Stimulated activated CD4-positive, alpha-beta T cell treated with anti-CD3 and anti-CD28 coated beads, TNF-alpha, amount 100 ng/mL, for 24 hours (primary cell): ENCODE results near the gene PTPRT.

ENCODE experiments used
- DNase-seq, 3 experiments: peaks; one replicate each; pipeline ENCODE4 v3.0.0-alpha.2; 2020; ENCODE audit warnings: low read depth in 3 of 3

PTPRT gene

GRCh38 chr20:42837456-42837855 is 352.2 kb downstream of the PTPRT start:
- no peak for DNase-seq

GRCh38 chr20:42836339-42836738 is 353.4 kb downstream of the PTPRT start:
- no peak for DNase-seq

DNA sequence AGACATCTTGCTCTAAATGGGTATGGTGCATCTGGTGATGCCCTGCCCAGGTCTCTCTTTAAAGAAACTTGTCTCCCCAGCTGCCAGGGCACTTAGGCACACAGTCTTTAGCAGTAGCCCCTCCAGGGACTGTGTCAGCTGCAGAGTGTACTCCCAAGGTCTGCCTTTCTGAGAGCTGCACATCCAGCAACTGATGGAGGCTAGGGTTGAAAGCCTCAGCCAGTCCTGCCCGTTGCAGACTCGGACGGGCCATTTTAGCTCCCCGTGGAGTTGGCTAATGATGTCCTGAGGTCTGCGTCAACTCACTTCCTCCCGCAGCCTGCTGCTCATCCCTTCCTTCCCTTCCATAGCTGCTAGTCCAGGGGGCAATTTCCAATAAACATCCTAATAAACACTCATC is 381.8 kb downstream of the PTPRT start:
- no peak for DNase-seq

- no peak for DNase-seq
These were observed 394.5 kb downstream of the PTPRT start for GRCh38 chr20:42795111-42795695.

DNA sequence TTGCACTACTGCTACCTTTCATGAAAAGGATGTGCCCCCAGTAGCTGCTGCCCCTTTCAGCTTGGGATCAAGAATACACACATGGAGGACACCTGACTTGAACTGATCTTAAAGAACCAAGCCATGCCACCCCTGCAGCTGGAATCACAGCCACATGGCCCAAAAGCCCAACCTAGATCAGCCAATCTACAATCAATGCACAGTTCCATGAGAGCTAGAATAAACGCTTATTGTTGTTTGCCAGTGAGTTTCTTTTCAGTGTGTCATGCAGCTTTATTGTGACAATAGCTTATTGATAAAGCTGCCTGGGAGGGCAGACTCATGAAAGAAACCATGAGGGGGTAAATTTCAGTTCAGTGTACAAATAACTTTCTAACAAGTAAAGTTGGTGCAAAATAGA is 397.7 kb downstream of the PTPRT start:
- no peak for DNase-seq

GRCh38 chr20:42790111-42790510 is 399.6 kb downstream of the PTPRT start:
- no peak for DNase-seq

- DNase-seq = no peak
These were observed 401.0 kb downstream of the PTPRT start for GRCh38 chr20:42788707-42789106.

GRCh38 chr20:42785041-42785440 is 404.7 kb downstream of the PTPRT start:
- DNase-seq = no peak

GRCh38 chr20:42779216-42779615 is 410.5 kb downstream of the PTPRT start:
- no peak for DNase-seq

- DNase-seq = no peak
These were observed 413.8 kb downstream of the PTPRT start for GRCh38 chr20:42775866-42776265.

GRCh38 chr20:42775037-42775436 is 414.7 kb downstream of the PTPRT start:
- no peak for DNase-seq

GRCh38 chr20:42763015-42763414 is 426.7 kb downstream of the PTPRT start:
- no peak for DNase-seq

DNA sequence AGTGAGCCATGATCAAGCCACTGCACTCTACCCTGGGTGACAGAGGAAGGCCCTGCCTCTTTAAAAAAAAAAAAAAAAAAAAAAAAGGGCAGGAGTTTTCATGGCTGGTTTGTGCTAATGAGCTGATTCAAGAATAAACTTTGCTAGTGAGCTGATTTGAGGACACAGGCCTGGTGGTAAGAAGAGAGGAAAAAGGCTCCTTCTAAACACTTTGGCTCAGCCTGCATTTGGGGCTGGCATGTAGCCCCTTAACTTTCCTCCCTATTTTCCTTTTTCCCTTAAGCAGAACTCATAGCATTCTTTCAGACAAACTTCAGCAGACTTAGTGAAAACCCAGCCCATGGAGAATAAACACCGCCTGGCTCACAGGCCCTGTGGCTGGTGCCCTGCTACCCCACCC is 432.7 kb downstream of the PTPRT start:
- no peak for DNase-seq

DNA sequence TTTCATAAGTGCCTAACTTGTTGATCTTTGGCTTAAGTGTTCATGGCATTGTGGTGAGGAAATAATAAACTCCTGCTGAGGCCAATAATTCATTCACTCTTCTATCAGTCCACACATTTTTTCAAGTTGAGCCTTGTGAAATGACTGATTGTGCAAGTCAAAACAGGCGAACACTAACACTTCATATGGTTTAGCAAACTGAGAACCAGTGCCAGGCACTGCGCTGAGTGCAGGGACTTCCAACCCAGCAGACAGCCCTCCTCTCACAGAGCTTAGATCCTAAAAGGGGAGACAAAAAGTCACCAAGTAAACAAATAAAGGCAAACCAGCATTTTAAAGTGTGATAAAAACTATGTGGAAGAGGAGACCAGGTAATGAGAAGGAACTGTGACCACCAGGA is 435.0 kb downstream of the PTPRT start:
- DNase-seq = no peak

GRCh38 chr20:42752620-42753019 is 437.1 kb downstream of the PTPRT start:
- no peak for DNase-seq

- DNase-seq = no peak
These were observed 440.1 kb downstream of the PTPRT start for GRCh38 chr20:42749556-42749955.

- DNase-seq = no peak
These were observed 441.8 kb downstream of the PTPRT start for GRCh38 chr20:42747765-42748411.

GRCh38 chr20:42744756-42745465 is 444.8 kb downstream of the PTPRT start:
- DNase-seq = no peak

DNA sequence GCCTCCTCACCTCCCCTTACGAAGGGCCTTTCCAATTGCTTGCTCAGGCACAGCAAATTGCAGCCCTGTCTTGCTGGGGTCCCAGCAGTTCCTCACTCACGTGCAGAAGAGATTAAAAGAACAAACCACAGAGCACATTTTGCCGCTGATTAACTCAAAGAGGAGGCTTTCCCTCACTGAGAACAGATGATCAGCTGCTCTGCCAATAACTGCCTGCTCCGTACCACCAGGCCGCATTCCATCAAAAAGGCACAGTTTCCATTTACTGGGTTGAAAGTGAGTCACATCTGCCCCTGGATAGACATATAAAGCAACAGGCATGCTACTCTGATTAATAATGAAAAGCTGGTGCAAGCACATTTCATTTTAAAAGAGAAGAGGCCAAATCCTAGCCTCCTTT is 446.8 kb downstream of the PTPRT start:
- no peak for DNase-seq

DNA sequence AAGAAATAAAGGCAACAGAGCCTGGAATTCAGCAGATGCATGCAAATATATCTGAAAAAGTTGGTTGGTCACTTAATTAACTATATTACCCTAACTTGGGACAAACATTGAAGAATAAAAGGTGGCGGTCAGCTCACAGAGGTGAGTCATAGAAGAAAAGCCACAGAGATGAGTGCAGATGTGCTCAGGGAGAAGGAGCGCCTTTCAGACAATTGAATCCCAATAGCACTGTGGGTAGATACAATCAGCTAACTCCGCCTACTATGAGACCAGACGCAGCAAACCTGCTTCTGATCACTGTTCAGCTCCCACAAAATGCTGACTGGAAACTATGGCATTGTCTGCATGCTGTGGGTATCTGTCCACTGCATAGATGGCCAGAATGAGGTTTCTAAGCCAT is 447.8 kb downstream of the PTPRT start:
- DNase-seq = no peak

DNA sequence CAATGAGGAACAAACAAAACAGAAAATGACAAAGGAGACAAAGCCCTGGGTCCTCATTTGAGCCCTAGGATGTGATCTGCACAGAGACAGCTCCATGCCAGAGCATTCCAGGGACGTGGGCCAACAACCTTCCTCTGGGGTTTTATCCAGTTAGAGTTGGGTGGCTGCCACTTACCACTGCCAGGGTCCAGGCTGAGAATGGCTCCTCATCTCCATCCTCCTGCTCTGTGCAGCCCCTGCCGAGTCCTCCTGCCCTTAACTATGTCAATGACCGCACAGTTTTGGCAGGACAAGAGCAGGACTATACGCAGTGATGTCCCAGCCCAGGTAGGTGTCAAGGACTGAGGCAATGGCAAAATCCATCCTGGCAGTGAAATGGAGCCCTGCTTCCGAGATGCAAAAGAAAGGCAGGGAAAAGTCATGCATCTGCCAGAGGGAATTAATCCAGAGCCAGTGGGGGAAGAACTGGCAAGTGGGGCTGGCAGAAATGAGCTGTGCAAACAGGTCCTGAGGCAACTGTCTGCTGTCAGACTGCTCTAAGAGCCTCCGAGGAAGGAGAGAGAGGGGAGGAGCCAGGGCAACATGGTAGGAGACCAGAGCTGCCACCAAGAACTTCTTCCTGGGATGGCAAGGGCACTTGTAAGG is 449.4 kb downstream of the PTPRT start:
- no peak for DNase-seq

DNA sequence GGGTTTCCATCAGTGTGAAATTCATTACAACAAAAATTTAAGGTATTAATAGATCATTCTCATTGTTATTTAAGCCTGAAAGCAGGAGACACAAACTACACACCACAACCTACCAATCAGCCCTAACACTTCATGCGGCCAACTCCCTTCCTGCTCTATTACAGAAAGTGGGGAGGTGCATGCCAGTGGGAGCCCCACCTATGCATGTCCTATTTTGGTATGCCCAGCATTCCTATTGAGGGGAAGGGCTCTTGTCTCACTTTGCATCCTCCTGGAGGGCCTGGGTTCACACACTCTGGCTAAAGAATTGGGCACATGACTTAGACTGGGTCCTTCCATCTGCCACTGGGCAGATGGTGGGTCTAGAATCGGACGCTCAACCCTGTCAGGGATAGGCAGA is 450.0 kb downstream of the PTPRT start:
- no peak for DNase-seq

DNA sequence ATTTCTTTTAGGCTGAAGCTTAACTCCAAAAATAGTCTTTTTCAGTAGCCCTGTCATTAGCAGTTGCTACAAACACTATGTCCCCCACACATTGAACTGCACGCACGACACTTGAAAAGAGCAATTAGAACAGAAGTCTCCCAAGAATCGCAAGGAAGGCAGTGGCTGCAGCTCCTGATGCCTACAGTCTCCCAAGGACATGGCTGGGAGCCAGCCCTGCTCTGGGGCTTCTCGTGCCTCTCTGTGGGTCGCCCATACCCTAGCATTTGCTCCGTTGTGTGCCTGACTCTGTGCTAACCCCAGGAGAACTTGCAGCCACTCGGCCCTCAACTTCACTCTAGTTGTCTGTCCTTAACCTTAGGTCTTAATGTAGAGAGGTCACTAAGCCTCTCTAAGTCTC is 454.2 kb downstream of the PTPRT start:
- no peak for DNase-seq
